Adrenal gland (tissue), 12 donors: ENCODE measurements around the gene KCND2. TPM values are rescaled to one million over a fixed set of nuclear protein-coding genes. Genes with fewer than 3 reads are reported as not detected.
"Not testable (repeated sequence)": the region's sequence is repeated elsewhere in the genome, so short reads cannot be mapped to it uniquely, and the experiment has no call there.

Experiments
- DNase-seq, 7 donors: peaks; one replicate each; pipeline ENCODE4 v3.0.0-alpha.2; 2019 to 2020
- H3K27ac ChIP-seq, 5 donors: fragments of 200-600 bp; sonication (generic) in 4 of 5; 1 replicate in 3 of 5; 2 replicates in 2 of 5; pipeline versions ENCODE4 v1.5.1 to v1.8.0; 2016 to 2020; ENCODE audit warnings: mild to moderate bottlenecking in 1 of 5
- H3K27me3 ChIP-seq: fragments of 200-600 bp; 2 replicates; pipeline ENCODE4 v1.8.0; 2021
- H3K36me3 ChIP-seq, 2 donors: fragments of 200-600 bp; replicated peaks in 1 of 2; 1 replicate in 1 of 2; 2 replicates in 1 of 2; pipeline versions ENCODE4 v1.5.1 to v1.8.0; 2018 to 2022
- H3K4me1 ChIP-seq, 2 donors: fragments of 200-600 bp; replicated peaks in 1 of 2; 1 replicate in 1 of 2; 2 replicates in 1 of 2; pipeline versions ENCODE4 v1.5.1 to v1.8.0; 2018 to 2021
- H3K4me3 ChIP-seq, 4 donors: fragments of 200-600 bp; sonication (generic) in 3 of 4; one replicate each; pipeline ENCODE4 v1.5.1; 2016 to 2018
- H3K9me3 ChIP-seq, 3 donors: fragments of 200-600 bp; sonication (generic) in 1 of 3; replicated peaks in 1 of 3; 1 replicate in 2 of 3; 2 replicates in 1 of 3; pipeline versions ENCODE4 v1.5.1 to v1.8.0; 2016 to 2021
- CTCF ChIP-seq, 6 experiments: fragments of 450-650 bp in 4 of 6; fragments of 200-600 bp in 2 of 6; sonication (generic) in 1 of 6; IDR thresholded peaks; 1 replicate in 5 of 6; 2 replicates in 1 of 6; pipeline versions ENCODE4 v1.5.1 to v1.8.0; 2016 to 2021; ENCODE audit warnings: antibody characterized with exemption in 6 of 6, mild to moderate bottlenecking in 2 of 6, moderate library complexity in 1 of 6
- POLR2A ChIP-seq, 2 donors: fragments of 450-650 bp; IDR thresholded peaks; one replicate each; pipeline ENCODE4 v1.6.1; 2017; ENCODE audit warnings: antibody characterized with exemption in 2 of 2, mild to moderate bottlenecking in 2 of 2, moderate library complexity in 1 of 2
- WGBS, 4 donors: extraction: QIAGEN DNeasy Blood & Tissue Kit in 2 of 4; methylation state at CpG; one replicate each; pipeline versions ENCODE4 v1.1.5 to v1.1.7; 2013 to 2017; 5-methylcytosine and 5-hydroxymethylcytosine counted together
- intact Hi-C, 2 donors: fragments of 100-400 bp; cut with DNase I; formaldehyde crosslinking; loops; one replicate each; pipeline versions ENCODE4 v1.14.1 to v1.15.0; 2022 to 2023
- polyA plus RNA-seq, 3 donors: library from polyadenylated mRNA; stranded (reverse); fragments of 200-250 nt in 2 of 3; fragments of 350-450 nt in 1 of 3; fragmentation: Illumina TruSeq in 1 of 3; extraction: RNeasy Lipid Tissue Mini Kit (QIAGEN cat#74804) in 1 of 3; gene quantifications; one replicate each; pipeline ENCODE4 v1.2.3, GENCODE V29; 2013 to 2014
- total RNA-seq, 9 donors: library from RNA; depleted of rRNA in 4 of 9; stranded (reverse); fragments of >200 nt in 4 of 9; fragments of 120-200 nt in 1 of 9; fragmentation: NEBNext Ultra II Directional in 1 of 9; extraction: Animal tissue kit (Norgen Biotek cat#: 25700) in 1 of 9; gene quantifications; one replicate each; pipeline versions ENCODE4 v1.1.0 to v1.2.4, GENCODE V29; 2013 to 2023
- donor health status: healthy with polysubstance abuse.
- donor health status: Bipolar disorder and iron deficiency.
- donor health status: DM: yes; HTN: yes; CAD: no.
- donor health status: DM: no; HTN: no; CAD: no.
- donor health status: DM: no; HTN: no; CAD: no.
- donor health status: DM: yes; HTN: yes; CAD: no.

The KCND2 gene
- total and polyA plus RNA-seq, 12 donors: 0.24 to 3.0 (median 0.81) TPM

- no peak overlapping the region for H3K27ac ChIP-seq
- TF ChIP-seq CTCF (IDR thresholded peaks at IDR 0.05) (no peak), POLR2A (IDR thresholded peaks at IDR 0.05) (no peak)
- intact Hi-C loops: no loop called here
- 84 to 94% (median 88%) methylated on average over 6 of the region's 6 CpGs for whole genome bisulfite sequencing, 4 donors
- H3K4me3 ChIP-seq: no peak overlapping the region
- DNase-seq: no peak
- H3K36me3 ChIP-seq: no peaks in the 10 kb centered on the region
- H3K4me1 ChIP-seq: no peaks in the 10 kb centered on the region
- no peaks in the 10 kb centered on the region for H3K9me3 ChIP-seq
- H3K27me3 ChIP-seq: no peaks in the 10 kb centered on the region
These were observed 508.0 kb downstream of the KCND2 start for GRCh38 chr7:120780938-120781337.

GRCh38 chr7:120781924-120782323, 508.9 kb downstream of the KCND2 start:
- H3K4me1 ChIP-seq, intact Hi-C loops, DNase-seq, H3K27me3 ChIP-seq, H3K9me3 ChIP-seq, H3K4me3 ChIP-seq, H3K27ac ChIP-seq, H3K36me3 ChIP-seq: not testable (repeated sequence)
- WGBS, 4 donors: 88 to 94% (median 94%) methylated on average over 10 of the region's 10 CpGs

- Histone ChIP-seq H3K9me3 (no peaks in the 10 kb centered on the region), H3K4me3 (no peak overlapping the region), H3K27ac (no peak overlapping the region), H3K27me3 (no peaks in the 10 kb centered on the region), H3K4me1 (no peaks in the 10 kb centered on the region), H3K36me3 (no peaks in the 10 kb centered on the region)
- intact Hi-C loops: no loop called here
- 81 to 91% (median 85%) methylated on average over 6 of the region's 6 CpGs for WGBS, 4 donors
- TF ChIP-seq CTCF (IDR thresholded peaks at IDR 0.05): no peak
- TF ChIP-seq POLR2A (IDR thresholded peaks at IDR 0.05): no peak
- DNase-seq: no peak
These were observed 510.3 kb downstream of the KCND2 start for GRCh38 chr7:120783273-120783672.

GRCh38 chr7:120783721-120784120, 510.7 kb downstream of the KCND2 start:
- Histone ChIP-seq H3K4me1 (no peaks in the 10 kb centered on the region), H3K9me3 (no peaks in the 10 kb centered on the region), H3K27ac (no peak overlapping the region), H3K4me3 (no peak overlapping the region), H3K36me3 (no peaks in the 10 kb centered on the region), H3K27me3 (no peaks in the 10 kb centered on the region)
- no peak for DNase-seq
- intact Hi-C loops: no loop called here
- no peak for TF ChIP-seq CTCF (IDR thresholded peaks at IDR 0.05)
- TF ChIP-seq POLR2A (IDR thresholded peaks at IDR 0.05): no peak
- WGBS, 4 donors: 80 to 84% (median 82%) methylated on average over 5 of the region's 5 CpGs

GRCh38 chr7:120785095-120785494, 512.1 kb downstream of the KCND2 start:
- no peak for TF ChIP-seq CTCF (IDR thresholded peaks at IDR 0.05)
- no peak for DNase-seq
- no peaks in the 10 kb centered on the region for H3K27me3 ChIP-seq
- no peaks in the 10 kb centered on the region for H3K36me3 ChIP-seq
- no peak overlapping the region for H3K4me3 ChIP-seq
- no peaks in the 10 kb centered on the region for H3K9me3 ChIP-seq
- intact Hi-C loops: no loop called here
- H3K4me1 ChIP-seq: no peaks in the 10 kb centered on the region
- WGBS, 4 donors: 30 to 61% (median 43%) methylated on average over 1 of the region's 1 CpG
- H3K27ac ChIP-seq: no peak overlapping the region
